Caco-2 (cell line): ENCODE results near the gene CNOT6L. TPM values are rescaled to one million over a fixed set of nuclear protein-coding genes. Genes with fewer than 3 reads are reported as not detected.
"Not testable (repeated sequence)": the region's sequence is repeated elsewhere in the genome, so short reads cannot be mapped to it uniquely, and the experiment has no call there.

Experiments
- BruUV-seq: library from RNA; stranded (reverse); fragments of 400-500 nt; replicated peaks from 2 replicates; lab custom pipeline; 2021; lab: Mats Ljungman, UMichigan
- CTCF ChIA-PET: fragments of 300-600 bp; sonication (Branson Sonifier 250); formaldehyde crosslinking; loops from one replicate; lab custom pipeline; 2022; ENCODE audit warnings: antibody characterized with exemption; lab: Charles Lee
- POLR2A ChIA-PET: fragments of 300-600 bp; sonication (Branson Sonifier 250); formaldehyde crosslinking; loops from one replicate; lab custom pipeline; 2022; ENCODE audit warnings: antibody characterized with exemption; lab: Charles Lee
- DNase-seq, 2 experiments: peaks; one replicate each; pipeline versions ENCODE4 v3.0.0 to v3.0.0-alpha.2; 2020 to 2022
- H3K27me3 ChIP-seq: replicated peaks from 2 replicates; pipeline ENCODE4 v1.6.0; 2011; ENCODE audit warnings: low read length; ENCODE audit not compliant: control insufficient read depth, insufficient read depth
- H3K36me3 ChIP-seq: 2 replicates; pipeline ENCODE4 v1.5.1; 2011; ENCODE audit warnings: low read length; ENCODE audit not compliant: control insufficient read depth, insufficient read depth
- H3K4me1 ChIP-seq: fragments of 250-450 bp; sonication (Bioruptor Pico); 2 replicates; pipeline ENCODE4 v1.5.1; 2020; ENCODE audit warnings: mild to moderate bottlenecking
- H3K4me3 ChIP-seq: 2 replicates; pipeline ENCODE4 v1.5.1; 2011; ENCODE audit warnings: low read depth, mild to moderate bottlenecking, control low read depth, low read length
- H3K9me3 ChIP-seq: fragments of 250-450 bp; sonication (Bioruptor Pico); 2 replicates; pipeline ENCODE4 v1.5.1; 2020; ENCODE audit warnings: mild to moderate bottlenecking, moderate library complexity
- H3K27ac Mint-ChIP-seq: one replicate; pipeline ENCODE4 v1.8.0; 2022; ENCODE audit warnings: mixed read lengths; ENCODE audit not compliant: unreplicated experiment
- H3K27me3 Mint-ChIP-seq: one replicate; pipeline ENCODE4 v1.8.0; 2022; ENCODE audit warnings: mixed read lengths; ENCODE audit not compliant: insufficient read depth, unreplicated experiment
- H3K36me3 Mint-ChIP-seq: one replicate; pipeline ENCODE4 v1.8.0; 2022; ENCODE audit warnings: mild to moderate bottlenecking, mixed read lengths; ENCODE audit not compliant: insufficient read depth, unreplicated experiment
- H3K4me1 Mint-ChIP-seq: one replicate; pipeline ENCODE4 v1.8.0; 2022; ENCODE audit warnings: low read depth, mixed read lengths; ENCODE audit not compliant: unreplicated experiment
- H3K4me3 Mint-ChIP-seq: one replicate; pipeline ENCODE4 v1.8.0; 2022; ENCODE audit warnings: mild to moderate bottlenecking, moderate library complexity, mixed read lengths; ENCODE audit not compliant: unreplicated experiment
- H3K9me3 Mint-ChIP-seq: one replicate; pipeline ENCODE4 v1.8.0; 2022; ENCODE audit warnings: mixed read lengths; ENCODE audit not compliant: unreplicated experiment
- intact Hi-C: fragments of 100-400 bp; cut with micrococcal nuclease; formaldehyde crosslinking; loops from one replicate; pipeline ENCODE4 v1.10.0; 2022; ENCODE audit not compliant: unreplicated experiment
- total RNA-seq: library from RNA; stranded (reverse); gene quantifications from 2 replicates; pipeline ENCODE4 v1.2.3, GENCODE V29; 2022
- TF ChIP-seq, protein P1 (sequence below), 2 experiments: fragments of 200-600 bp in 1 of 2; IDR thresholded peaks; 1 replicate in 1 of 2; 2 replicates in 1 of 2; pipeline versions ENCODE4 v1.5.1 to v1.8.0; 2011 to 2022; ENCODE audit warnings: antibody characterized with exemption in 1 of 2, control low read depth in 1 of 2, inconsistent platforms in 1 of 2, low read depth in 1 of 2, low read length in 1 of 2, mild to moderate bottlenecking in 1 of 2, moderate library complexity in 1 of 2; ENCODE audit not compliant: insufficient read depth in 1 of 2, severe bottlenecking in 1 of 2, unreplicated experiment in 1 of 2

Gene CNOT6L
- total RNA-seq, 1 experiment from 2014 or later, result 18.8 TPM

DNA sequence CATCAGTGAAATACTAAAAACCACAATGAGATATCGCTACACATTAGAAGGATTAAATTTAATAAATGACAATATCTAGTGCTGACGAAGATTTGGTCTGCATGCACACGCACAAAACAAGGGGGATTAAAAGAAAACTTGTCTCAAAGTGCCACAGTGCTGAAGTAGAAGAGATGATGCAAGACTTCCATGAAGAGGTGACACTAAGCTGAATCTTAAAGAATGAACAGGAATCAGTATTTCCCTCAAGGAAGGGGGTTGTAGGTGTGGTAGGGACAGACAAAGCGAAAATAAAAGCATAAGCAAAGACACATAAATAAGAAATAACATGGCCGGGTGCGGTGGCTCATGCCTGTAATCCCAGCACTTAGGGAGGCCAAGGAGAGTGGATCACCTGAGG, 33.5 kb downstream of the CNOT6L start:
- intact Hi-C loops, result no loop called here

DNA sequence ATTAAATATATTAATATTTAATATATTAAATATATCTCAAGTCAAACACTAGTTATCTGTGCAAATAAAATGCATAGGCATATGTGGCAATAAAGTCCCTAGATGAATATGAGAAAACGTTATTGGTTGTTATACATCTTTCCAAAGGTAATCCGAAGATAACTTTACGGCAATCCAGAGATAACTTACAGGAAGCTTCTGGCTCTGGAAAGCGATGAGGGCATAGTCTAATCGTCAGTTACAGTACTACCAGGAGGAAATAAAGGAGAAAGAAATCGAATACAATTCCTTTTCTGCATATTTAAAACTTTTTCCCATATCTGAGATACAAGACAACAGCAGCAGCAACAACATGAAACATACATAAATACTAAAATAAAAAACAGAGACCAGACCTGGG, 35.3 kb downstream of the CNOT6L start:
- Histone ChIP-seq H3K4me3 (no peak overlapping the region), H3K27me3 (no peaks in the 10 kb centered on the region), H3K4me1 (peaks cover 9% of the 10 kb centered on the region), H3K9me3 (no peaks in the 10 kb centered on the region), H3K36me3 (no peaks in the 10 kb centered on the region)
- ChIA-PET CTCF (no interaction called here), POLR2A (no interaction called here)
- no TSS peak for BruUV-seq
- Mint-ChIP-seq H3K9me3 (no peaks in the 10 kb centered on the region), H3K4me1 (no peaks in the 10 kb centered on the region), H3K36me3 (no peaks in the 10 kb centered on the region), H3K27me3 (no peaks in the 10 kb centered on the region), H3K4me3 (no peak overlapping the region), H3K27ac (no peak overlapping the region)
- TF ChIP-seq, protein P1, sequence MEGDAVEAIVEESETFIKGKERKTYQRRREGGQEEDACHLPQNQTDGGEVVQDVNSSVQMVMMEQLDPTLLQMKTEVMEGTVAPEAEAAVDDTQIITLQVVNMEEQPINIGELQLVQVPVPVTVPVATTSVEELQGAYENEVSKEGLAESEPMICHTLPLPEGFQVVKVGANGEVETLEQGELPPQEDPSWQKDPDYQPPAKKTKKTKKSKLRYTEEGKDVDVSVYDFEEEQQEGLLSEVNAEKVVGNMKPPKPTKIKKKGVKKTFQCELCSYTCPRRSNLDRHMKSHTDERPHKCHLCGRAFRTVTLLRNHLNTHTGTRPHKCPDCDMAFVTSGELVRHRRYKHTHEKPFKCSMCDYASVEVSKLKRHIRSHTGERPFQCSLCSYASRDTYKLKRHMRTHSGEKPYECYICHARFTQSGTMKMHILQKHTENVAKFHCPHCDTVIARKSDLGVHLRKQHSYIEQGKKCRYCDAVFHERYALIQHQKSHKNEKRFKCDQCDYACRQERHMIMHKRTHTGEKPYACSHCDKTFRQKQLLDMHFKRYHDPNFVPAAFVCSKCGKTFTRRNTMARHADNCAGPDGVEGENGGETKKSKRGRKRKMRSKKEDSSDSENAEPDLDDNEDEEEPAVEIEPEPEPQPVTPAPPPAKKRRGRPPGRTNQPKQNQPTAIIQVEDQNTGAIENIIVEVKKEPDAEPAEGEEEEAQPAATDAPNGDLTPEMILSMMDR (IDR thresholded peaks at IDR 0.05; ENCODE audit: insufficient read depth in 1 of 2, low read depth in 1 of 2, low read length in 1 of 2, severe bottlenecking in 1 of 2, unreplicated experiment in 1 of 2), result no peak
- no peak for DNase-seq
- intact Hi-C loops, result no loop called here

More for the DNA sequence above, 33.5 kb downstream of the CNOT6L start:
- H3K9me3 Mint-ChIP-seq, result no peaks in the 10 kb centered on the region
- no peaks in the 10 kb centered on the region for H3K27me3 Mint-ChIP-seq
- Histone ChIP-seq H3K4me3 (no peak overlapping the region), H3K9me3 (no peaks in the 10 kb centered on the region), H3K36me3 (no peaks in the 10 kb centered on the region), H3K27me3 (no peaks in the 10 kb centered on the region), H3K4me1 (peaks cover 9% of the 10 kb centered on the region)
- POLR2A ChIA-PET, result no interaction called here
- TF ChIP-seq, protein P1 (IDR thresholded peaks at IDR 0.05; ENCODE audit: insufficient read depth in 1 of 2, low read depth in 1 of 2, low read length in 1 of 2, severe bottlenecking in 1 of 2, unreplicated experiment in 1 of 2), result no peak
- CTCF ChIA-PET, result no interaction called here
- no peak for DNase-seq
- no peak overlapping the region for H3K27ac Mint-ChIP-seq
- H3K4me3 Mint-ChIP-seq, result no peak overlapping the region
- H3K4me1 Mint-ChIP-seq, result no peaks in the 10 kb centered on the region
- H3K36me3 Mint-ChIP-seq, result no peaks in the 10 kb centered on the region
- no TSS peak for BruUV-seq

DNA sequence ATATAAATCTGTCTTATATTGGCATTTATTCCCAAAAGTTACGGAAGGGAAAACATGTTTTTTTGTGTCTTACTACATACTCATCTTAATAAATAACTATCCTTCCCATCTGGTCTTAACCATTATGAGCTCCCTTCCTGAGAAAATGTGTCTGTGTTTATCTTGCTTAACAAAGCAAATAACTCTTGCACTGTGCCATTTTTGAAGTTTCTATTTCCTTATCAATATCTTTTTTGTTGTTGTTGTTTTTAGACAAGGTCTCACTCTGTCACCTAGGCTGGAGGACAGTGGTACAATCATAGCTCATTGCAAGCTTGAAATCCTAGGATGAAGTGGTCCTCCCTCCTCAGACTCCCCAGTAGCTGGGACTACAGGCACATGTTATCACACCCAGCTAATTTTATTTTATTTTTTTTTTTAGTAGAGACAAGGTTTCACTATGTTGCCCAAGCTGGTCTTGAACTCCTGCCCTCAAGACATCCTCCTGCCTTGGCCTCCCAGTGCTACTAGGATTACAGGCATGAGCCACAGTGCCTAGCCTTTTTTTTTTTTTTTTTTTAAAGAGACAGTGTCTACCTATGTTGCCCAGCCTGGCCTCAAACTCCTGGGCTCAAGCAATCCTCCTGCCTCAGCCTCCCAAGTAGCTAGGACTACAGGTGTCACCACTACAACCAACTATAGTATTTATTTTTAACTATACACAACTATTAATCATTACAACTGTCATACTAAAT, 36.9 kb downstream of the CNOT6L start:
- Mint-ChIP-seq H3K4me3 (no peak overlapping the region), H3K27ac (no peak overlapping the region), H3K27me3 (no peaks in the 10 kb centered on the region), H3K36me3 (no peaks in the 10 kb centered on the region), H3K4me1 (no peaks in the 10 kb centered on the region), H3K9me3 (no peaks in the 10 kb centered on the region)
- BruUV-seq, result no TSS peak
- Histone ChIP-seq H3K27me3 (no peaks in the 10 kb centered on the region), H3K9me3 (no peaks in the 10 kb centered on the region), H3K4me3 (no peak overlapping the region), H3K4me1 (peaks cover 9% of the 10 kb centered on the region), H3K36me3 (no peaks in the 10 kb centered on the region)
- intact Hi-C loops, result no loop called here
- DNase-seq, result no peak
- TF ChIP-seq, protein P1 (IDR thresholded peaks at IDR 0.05; ENCODE audit: insufficient read depth in 1 of 2, low read depth in 1 of 2, low read length in 1 of 2, severe bottlenecking in 1 of 2, unreplicated experiment in 1 of 2), result no peak
- POLR2A ChIA-PET, result interaction anchor here (0.6 kb wide), 1 partner anchor 36 kb away, joined by 4 read pairs; no protein-coding TSS in a partner anchor
- CTCF ChIA-PET, result no interaction called here

DNA sequence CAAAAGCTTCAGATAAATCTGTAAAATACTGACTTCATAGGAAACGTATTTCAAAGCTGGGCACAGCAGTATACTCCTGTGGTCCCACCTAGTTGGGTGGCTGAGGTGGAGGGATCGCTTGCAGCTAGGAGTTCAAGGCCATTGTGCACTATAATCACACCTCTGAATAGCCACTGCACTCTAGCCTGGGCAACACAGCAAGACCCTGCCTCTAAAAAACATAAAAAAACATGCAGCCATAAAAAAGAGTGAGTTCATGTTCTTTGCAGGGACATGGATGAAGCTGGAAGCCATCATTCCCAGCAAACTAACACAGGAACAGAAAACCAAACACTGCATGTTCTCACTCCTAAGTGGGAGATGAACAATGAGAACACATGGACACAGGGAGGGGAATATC, 38.4 kb downstream of the CNOT6L start:
- H3K4me3 ChIP-seq, H3K27me3 ChIP-seq, H3K9me3 ChIP-seq, H3K4me1 ChIP-seq, H3K27me3 Mint-ChIP-seq, H3K36me3 Mint-ChIP-seq, H3K36me3 ChIP-seq, BruUV-seq, H3K9me3 Mint-ChIP-seq, H3K4me3 Mint-ChIP-seq, DNase-seq, intact Hi-C loops, POLR2A ChIA-PET, H3K4me1 Mint-ChIP-seq, CTCF ChIA-PET, H3K27ac Mint-ChIP-seq: not testable (repeated sequence)
